SK-N-SH (cell line): ENCODE results near the gene DPAGT1. TPM values are rescaled to one million over a fixed set of nuclear protein-coding genes. Genes with fewer than 3 reads are reported as not detected.
A peak's percentile ranks its signal among the peaks of the same experiment; 100 is the strongest.

ENCODE experiments used
- CTCF ChIA-PET: fragments of 300-600, 350-600 bp; formaldehyde crosslinking; extraction: SDS; loops from one replicate; lab custom pipeline; 2021; lab: Yijun Ruan, JAX
- POLR2A ChIA-PET: fragments of 350-600 bp; sonication (Branson Sonifier 250); formaldehyde crosslinking; extraction: SDS; loops from one replicate; lab custom pipeline; 2020; ENCODE audit warnings: antibody characterized with exemption, inconsistent platforms; lab: Yijun Ruan, JAX
- DNase-seq: peaks from one replicate; pipeline ENCODE4 v3.0.0; 2012
- H2AFZ ChIP-seq: fragments of 200-600 bp; sonication (generic); 2 replicates; pipeline ENCODE4 v1.8.1; 2016; ENCODE audit warnings: antibody characterized with exemption, mild to moderate bottlenecking, low read depth
- H3F3A ChIP-seq: fragments of 200-600 bp; sonication (generic); replicated peaks from 2 replicates; pipeline ENCODE3; 2016; ENCODE audit warnings: antibody characterized with exemption, mild to moderate bottlenecking; ENCODE audit not compliant: insufficient read depth
- H3K27ac ChIP-seq, 2 experiments: fragments of 200-500 bp in 1 of 2; fragments of 200-600 bp in 1 of 2; sonication (Bioruptor generic) in 1 of 2; sonication (generic), shearing (Covaris generic) in 1 of 2; 2 replicates each; pipeline versions ENCODE4 v1.5.1 to v1.6.1; 2014 to 2016; ENCODE audit warnings: low read depth in 2 of 2, inconsistent platforms in 1 of 2, low read length in 1 of 2, mild to moderate bottlenecking in 1 of 2, mixed read lengths in 1 of 2
- H3K27me3 ChIP-seq: fragments of 200-600 bp; sonication (generic), shearing (Covaris generic); 2 replicates; pipeline ENCODE4 v1.6.1; 2016; ENCODE audit warnings: mixed run types; ENCODE audit not compliant: insufficient read depth
- H3K36me3 ChIP-seq, 2 experiments: fragments of 200-500 bp in 1 of 2; fragments of 200-600 bp in 1 of 2; sonication (Bioruptor generic) in 1 of 2; sonication (generic) in 1 of 2; replicated peaks in 1 of 2; 2 replicates each; pipeline versions ENCODE3 to v1.5.1; 2014 to 2016; ENCODE audit warnings: low read length in 1 of 2, mild to moderate bottlenecking in 1 of 2; ENCODE audit not compliant: insufficient read depth in 2 of 2, control insufficient read depth in 1 of 2
- H3K4me1 ChIP-seq, 2 experiments: fragments of 200-500 bp in 1 of 2; fragments of 200-600 bp in 1 of 2; sonication (Bioruptor generic) in 1 of 2; sonication (generic), shearing (Covaris generic) in 1 of 2; 2 replicates each; pipeline versions ENCODE4 v1.5.1 to v1.6.1; 2014 to 2016; ENCODE audit warnings: low read depth in 1 of 2, low read length in 1 of 2, mixed run types in 1 of 2; ENCODE audit not compliant: insufficient read depth in 2 of 2, control insufficient read depth in 1 of 2
- H3K4me2 ChIP-seq: fragments of 200-600 bp; sonication (generic), shearing (Covaris generic); 2 replicates; pipeline ENCODE4 v1.6.1; 2017; ENCODE audit warnings: mixed run types
- H3K4me3 ChIP-seq, 2 experiments: fragments of 200-500 bp in 1 of 2; fragments of 200-600 bp in 1 of 2; sonication (Bioruptor generic) in 1 of 2; sonication (generic), shearing (Covaris generic) in 1 of 2; 2 replicates each; pipeline versions ENCODE4 v1.5.1 to v1.8.1; 2014 to 2016; ENCODE audit warnings: low read depth in 2 of 2, inconsistent platforms in 1 of 2, low read length in 1 of 2, mild to moderate bottlenecking in 1 of 2, mixed read lengths in 1 of 2, moderate library complexity in 1 of 2
- H3K79me2 ChIP-seq: fragments of 200-600 bp; sonication (generic); 2 replicates; pipeline ENCODE4 v1.8.1; 2017; ENCODE audit warnings: mild to moderate bottlenecking; ENCODE audit not compliant: insufficient read depth
- H3K9ac ChIP-seq: fragments of 200-600 bp; sonication (generic); 2 replicates; pipeline ENCODE4 v1.6.1; 2017; ENCODE audit warnings: mixed run types
- H3K9me2 ChIP-seq: fragments of 200-600 bp; sonication (generic); 2 replicates; pipeline ENCODE4 v1.6.1; 2017; ENCODE audit warnings: mixed run types
- H3K9me3 ChIP-seq: fragments of 200-600 bp; sonication (generic); 2 replicates; pipeline ENCODE4 v1.6.1; 2017; ENCODE audit warnings: mixed run types, mild to moderate bottlenecking, moderate library complexity
- H4K20me1 ChIP-seq: fragments of 200-600 bp; sonication (generic); 2 replicates; pipeline ENCODE4 v1.6.1; 2017; ENCODE audit warnings: mild to moderate bottlenecking, mixed run types; ENCODE audit not compliant: insufficient read depth
- CHD2 ChIP-seq: fragments of 150-350 bp; IDR thresholded peaks from 2 replicates; pipeline ENCODE4 v1.6.1; 2018; ENCODE audit warnings: low read length; ENCODE audit not compliant: partially characterized antibody
- ELF1 ChIP-seq: IDR thresholded peaks from 2 replicates; pipeline ENCODE4 v1.4.0; 2012
- EP300 ChIP-seq, 2 experiments: IDR thresholded peaks; 2 replicates each; pipeline versions ENCODE4 v1.4.0 to v1.6.1; 2012; ENCODE audit warnings: borderline replicate concordance in 1 of 2, low read depth in 1 of 2, low read length in 1 of 2
- EZH2phosphoT487 ChIP-seq: fragments of 200-600 bp; sonication (generic); IDR thresholded peaks from 2 replicates; pipeline ENCODE4 v1.6.1; 2017; ENCODE audit warnings: low read depth, mixed run types, mild to moderate bottlenecking, antibody characterized with exemption, moderate library complexity, borderline replicate concordance
- FOSL2 ChIP-seq: IDR thresholded peaks from 2 replicates; pipeline ENCODE4 v1.4.0; 2012; ENCODE audit warnings: low read depth, mild to moderate bottlenecking, moderate library complexity, borderline replicate concordance
- FOXJ3 ChIP-seq: sonication (generic); formaldehyde crosslinking; IDR thresholded peaks from 2 replicates; pipeline ENCODE4 v1.5.1; 2020; ENCODE audit warnings: mild to moderate bottlenecking, missing genetic modification reagents
- FOXM1 ChIP-seq: IDR thresholded peaks from 2 replicates; pipeline ENCODE4 v1.4.0; 2012; ENCODE audit warnings: low read depth, mild to moderate bottlenecking
- GABPA ChIP-seq: IDR thresholded peaks from 2 replicates; pipeline ENCODE4 v1.4.0; 2012; ENCODE audit warnings: low read depth, mild to moderate bottlenecking
- GATA2 ChIP-seq: sonication (generic); formaldehyde crosslinking; IDR thresholded peaks from 2 replicates; pipeline ENCODE4 v1.5.0; 2020; ENCODE audit warnings: mild to moderate bottlenecking, missing genetic modification reagents
- JUND ChIP-seq: IDR thresholded peaks from 2 replicates; pipeline ENCODE4 v1.4.0; 2012
- MEF2A ChIP-seq: IDR thresholded peaks from 2 replicates; pipeline ENCODE4 v1.4.0; 2012; ENCODE audit warnings: low read depth, borderline replicate concordance
- NRF1 ChIP-seq: IDR thresholded peaks from 2 replicates; pipeline ENCODE4 v1.6.1; 2012; ENCODE audit warnings: low read depth, mild to moderate bottlenecking, low read length
- RCOR1 ChIP-seq: fragments of 150-350 bp; IDR thresholded peaks from 2 replicates; pipeline ENCODE4 v1.6.1; 2017; ENCODE audit warnings: antibody characterized with exemption, low read length
- RFX5 ChIP-seq: IDR thresholded peaks from 2 replicates; pipeline ENCODE4 v1.6.1; 2012; ENCODE audit warnings: mild to moderate bottlenecking, improper control_type of control experiment, low read length
- RXRA ChIP-seq: IDR thresholded peaks from 2 replicates; pipeline ENCODE4 v1.4.0; 2012; ENCODE audit warnings: low read depth, mild to moderate bottlenecking, borderline replicate concordance
- SIN3A ChIP-seq: IDR thresholded peaks from 2 replicates; pipeline ENCODE4 v1.6.1; 2012; ENCODE audit warnings: low read depth, mild to moderate bottlenecking, low read length, moderate library complexity, borderline replicate concordance
- SMC3 ChIP-seq: IDR thresholded peaks from 2 replicates; pipeline ENCODE4 v1.6.1; 2012; ENCODE audit warnings: low read depth, low read length, improper control_type of control experiment
- TAF1 ChIP-seq: IDR thresholded peaks from 2 replicates; pipeline ENCODE4 v1.6.1; 2012; ENCODE audit warnings: low read depth, mild to moderate bottlenecking, low read length, moderate library complexity, borderline replicate concordance
- TCF12 ChIP-seq: IDR thresholded peaks from 2 replicates; pipeline ENCODE4 v1.4.0; 2012
- TEAD4 ChIP-seq: IDR thresholded peaks from 2 replicates; pipeline ENCODE4 v1.4.0; 2012; ENCODE audit warnings: mild to moderate bottlenecking, borderline replicate concordance; ENCODE audit not compliant: insufficient read depth
- YY1 ChIP-seq: IDR thresholded peaks from 2 replicates; pipeline ENCODE4 v1.4.0; 2012; ENCODE audit warnings: low read depth, mild to moderate bottlenecking
- WGBS: methylation state at CpG from one replicate; pipeline ENCODE4 v1.1.6; 2017; ENCODE audit warnings: low lambda C conversion rate; 5-methylcytosine and 5-hydroxymethylcytosine counted together
- polyA plus RNA-seq, 3 experiments: library from polyadenylated mRNA; depleted of rRNA; stranded (reverse); fragments of >200 nt; gene quantifications; 2 replicates each; pipeline ENCODE4 v1.2.3, GENCODE V29; 2012
- TF ChIP-seq, protein P1 (sequence below): IDR thresholded peaks from 2 replicates; pipeline ENCODE4 v1.6.1; 2012; ENCODE audit warnings: mild to moderate bottlenecking, low read depth, low read length, moderate library complexity
- TF ChIP-seq, protein P2 (sequence below): IDR thresholded peaks from 2 replicates; pipeline ENCODE4 v1.4.0; 2012; ENCODE audit warnings: low read depth, borderline replicate concordance
- TF ChIP-seq, protein P3 (sequence below): IDR thresholded peaks from 2 replicates; pipeline ENCODE4 v1.4.0; 2012; ENCODE audit warnings: low read depth, borderline replicate concordance
- TF ChIP-seq, protein P4 (sequence below): IDR thresholded peaks from 2 replicates; pipeline ENCODE4 v1.4.0; 2012; ENCODE audit warnings: low read depth
- TF ChIP-seq, protein P5 (sequence below): fragments of 150-350 bp; IDR thresholded peaks from 2 replicates; pipeline ENCODE4 v1.6.1; 2017; ENCODE audit warnings: antibody characterized with exemption, low read length, low read depth, borderline replicate concordance

Gene DPAGT1
- 99.5 and 128 TPM in 2 replicates for polyA plus RNA-seq (2012; rRNA removed)
- 68.0 and 70.3 TPM in 2 replicates for polyA plus RNA-seq (2012; cell fraction: cytosol; rRNA removed)
- 182 and 268 TPM in 2 replicates for polyA plus RNA-seq (2012; cell fraction: nucleus; rRNA removed)

DNA sequence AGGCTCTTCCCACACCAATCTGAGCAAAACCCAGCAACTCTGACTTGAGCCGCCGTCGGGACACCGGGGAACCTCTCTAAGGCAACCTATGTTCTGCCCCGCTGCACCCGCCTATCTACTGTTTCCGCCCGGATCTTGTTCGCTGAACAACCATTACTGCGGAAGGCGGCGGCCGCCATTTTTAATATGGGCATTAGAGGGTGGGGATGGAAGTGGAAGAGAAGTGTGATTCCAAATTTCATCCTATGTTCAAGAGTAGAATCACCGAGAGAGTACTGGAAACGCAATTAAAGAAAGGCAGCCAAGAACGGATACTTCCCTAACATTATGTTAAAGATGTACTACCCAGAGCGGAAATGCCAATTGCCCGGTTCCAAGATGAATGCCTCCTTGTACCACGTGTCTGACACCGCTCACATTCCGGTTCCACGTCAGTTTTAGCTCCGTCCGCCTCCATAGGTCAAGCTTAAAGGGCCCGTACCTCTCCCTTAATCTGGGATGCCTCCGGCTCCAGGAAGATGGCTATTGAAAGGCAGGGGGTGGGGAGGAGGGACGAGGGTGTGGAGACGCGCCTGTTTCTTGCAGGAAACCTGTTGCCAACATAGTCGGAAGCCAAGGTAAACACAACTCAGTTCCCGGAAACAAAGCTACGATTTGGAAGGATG lies at the start of gene DPAGT1:
TSS of gene DPAGT1 (minus strand) at position 95 of the 665 bp plus-strand sequence. CDS start 198 bp downstream, outside the sequence.
- Histone ChIP-seq H3K9me3 (no peaks in the 10 kb centered on the region), H3K9ac (peak within 1 kb of the TSS; percentile 78), H3K36me3 (peaks cover 12 to 19% of the 10 kb centered on the region in 2 experiments), H3K4me1 (peaks cover 13 to 29% of the 10 kb centered on the region in 2 experiments; a peak in 3 of 4 replicates), H3K27ac (peak within 1 kb of the TSS; percentile 93 to 97), H3K27me3 (no peaks in the 10 kb centered on the region), H2AFZ (peak within 1 kb of the TSS; percentile 77), H3K9me2 (no peaks in the 10 kb centered on the region), H3K4me3 (peak within 1 kb of the TSS; percentile 80 to 90), H4K20me1 (no peaks in the 10 kb centered on the region), H3F3A (peaks cover 35% of the 10 kb centered on the region), H3K79me2 (peaks cover 42% of the 10 kb centered on the region), H3K4me2 (peak within 1 kb of the TSS; percentile 98)
- ChIA-PET POLR2A (interaction anchor here (0.7 to 1.6 kb wide), 8 partner anchors 8 to 237 kb away, joined by 3 to 6 read pairs (median 3); partner anchors contain the start of genes HMBS, HYOU1, MCAM and RPS25), CTCF (interaction anchor here (0.6 to 2.0 kb wide), 16 partner anchors 10 to 273 kb away, joined by 3 to 13 read pairs (median 4); partner anchors contain the start of genes ABCG4, CBL and NLRX1)
- DNase-seq = peak; percentile 81
- WGBS = under 1% methylated on average over 25 of the region's 32 CpGs
- TF ChIP-seq JUND (no peak), RCOR1 (no peak; the same call in 1 of the 2 replicates), RXRA (no peak), GATA2 (CRISPR knock-in tag) (0 out of 2 replicates have a peak, but pooled peaks have one; percentile 21), FOSL2 (no peak), CHD2 (no peak), NRF1 (no peak), EZH2phosphoT487 (no peak), FOXM1 (no peak), MEF2A (no peak), ELF1 (peak; percentile 62), TCF12 (no peak), TEAD4 (peak; percentile 41; the same call in 1 of the 2 replicates), SIN3A (peak; percentile 52), YY1 (peak; percentile 99), GABPA (peak; percentile 87), FOXJ3 (CRISPR knock-in tag) (peak; percentile 30; the same call in 1 of the 2 replicates), TAF1 (peak; percentile 76), RFX5 (no peak), EP300 (IDR thresholded peaks at IDR 0.05; ENCODE audit: borderline replicate concordance in 1 of 2, low read depth in 1 of 2, low read length in 1 of 2) (no peak), SMC3 (no peak)
- TF ChIP-seq, protein P1, sequence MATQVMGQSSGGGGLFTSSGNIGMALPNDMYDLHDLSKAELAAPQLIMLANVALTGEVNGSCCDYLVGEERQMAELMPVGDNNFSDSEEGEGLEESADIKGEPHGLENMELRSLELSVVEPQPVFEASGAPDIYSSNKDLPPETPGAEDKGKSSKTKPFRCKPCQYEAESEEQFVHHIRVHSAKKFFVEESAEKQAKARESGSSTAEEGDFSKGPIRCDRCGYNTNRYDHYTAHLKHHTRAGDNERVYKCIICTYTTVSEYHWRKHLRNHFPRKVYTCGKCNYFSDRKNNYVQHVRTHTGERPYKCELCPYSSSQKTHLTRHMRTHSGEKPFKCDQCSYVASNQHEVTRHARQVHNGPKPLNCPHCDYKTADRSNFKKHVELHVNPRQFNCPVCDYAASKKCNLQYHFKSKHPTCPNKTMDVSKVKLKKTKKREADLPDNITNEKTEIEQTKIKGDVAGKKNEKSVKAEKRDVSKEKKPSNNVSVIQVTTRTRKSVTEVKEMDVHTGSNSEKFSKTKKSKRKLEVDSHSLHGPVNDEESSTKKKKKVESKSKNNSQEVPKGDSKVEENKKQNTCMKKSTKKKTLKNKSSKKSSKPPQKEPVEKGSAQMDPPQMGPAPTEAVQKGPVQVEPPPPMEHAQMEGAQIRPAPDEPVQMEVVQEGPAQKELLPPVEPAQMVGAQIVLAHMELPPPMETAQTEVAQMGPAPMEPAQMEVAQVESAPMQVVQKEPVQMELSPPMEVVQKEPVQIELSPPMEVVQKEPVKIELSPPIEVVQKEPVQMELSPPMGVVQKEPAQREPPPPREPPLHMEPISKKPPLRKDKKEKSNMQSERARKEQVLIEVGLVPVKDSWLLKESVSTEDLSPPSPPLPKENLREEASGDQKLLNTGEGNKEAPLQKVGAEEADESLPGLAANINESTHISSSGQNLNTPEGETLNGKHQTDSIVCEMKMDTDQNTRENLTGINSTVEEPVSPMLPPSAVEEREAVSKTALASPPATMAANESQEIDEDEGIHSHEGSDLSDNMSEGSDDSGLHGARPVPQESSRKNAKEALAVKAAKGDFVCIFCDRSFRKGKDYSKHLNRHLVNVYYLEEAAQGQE = 0 out of 2 replicates have a peak, but pooled peaks have one; percentile 23
- TF ChIP-seq, protein P2, sequence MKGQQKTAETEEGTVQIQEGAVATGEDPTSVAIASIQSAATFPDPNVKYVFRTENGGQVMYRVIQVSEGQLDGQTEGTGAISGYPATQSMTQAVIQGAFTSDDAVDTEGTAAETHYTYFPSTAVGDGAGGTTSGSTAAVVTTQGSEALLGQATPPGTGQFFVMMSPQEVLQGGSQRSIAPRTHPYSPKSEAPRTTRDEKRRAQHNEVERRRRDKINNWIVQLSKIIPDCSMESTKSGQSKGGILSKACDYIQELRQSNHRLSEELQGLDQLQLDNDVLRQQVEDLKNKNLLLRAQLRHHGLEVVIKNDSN = peak; percentile 93
- TF ChIP-seq, protein P3, sequence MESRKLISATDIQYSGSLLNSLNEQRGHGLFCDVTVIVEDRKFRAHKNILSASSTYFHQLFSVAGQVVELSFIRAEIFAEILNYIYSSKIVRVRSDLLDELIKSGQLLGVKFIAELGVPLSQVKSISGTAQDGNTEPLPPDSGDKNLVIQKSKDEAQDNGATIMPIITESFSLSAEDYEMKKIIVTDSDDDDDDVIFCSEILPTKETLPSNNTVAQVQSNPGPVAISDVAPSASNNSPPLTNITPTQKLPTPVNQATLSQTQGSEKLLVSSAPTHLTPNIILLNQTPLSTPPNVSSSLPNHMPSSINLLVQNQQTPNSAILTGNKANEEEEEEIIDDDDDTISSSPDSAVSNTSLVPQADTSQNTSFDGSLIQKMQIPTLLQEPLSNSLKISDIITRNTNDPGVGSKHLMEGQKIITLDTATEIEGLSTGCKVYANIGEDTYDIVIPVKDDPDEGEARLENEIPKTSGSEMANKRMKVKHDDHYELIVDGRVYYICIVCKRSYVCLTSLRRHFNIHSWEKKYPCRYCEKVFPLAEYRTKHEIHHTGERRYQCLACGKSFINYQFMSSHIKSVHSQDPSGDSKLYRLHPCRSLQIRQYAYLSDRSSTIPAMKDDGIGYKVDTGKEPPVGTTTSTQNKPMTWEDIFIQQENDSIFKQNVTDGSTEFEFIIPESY = no peak
- TF ChIP-seq, protein P4, sequence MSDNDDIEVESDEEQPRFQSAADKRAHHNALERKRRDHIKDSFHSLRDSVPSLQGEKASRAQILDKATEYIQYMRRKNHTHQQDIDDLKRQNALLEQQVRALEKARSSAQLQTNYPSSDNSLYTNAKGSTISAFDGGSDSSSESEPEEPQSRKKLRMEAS = peak; percentile 100
- TF ChIP-seq, protein P5, sequence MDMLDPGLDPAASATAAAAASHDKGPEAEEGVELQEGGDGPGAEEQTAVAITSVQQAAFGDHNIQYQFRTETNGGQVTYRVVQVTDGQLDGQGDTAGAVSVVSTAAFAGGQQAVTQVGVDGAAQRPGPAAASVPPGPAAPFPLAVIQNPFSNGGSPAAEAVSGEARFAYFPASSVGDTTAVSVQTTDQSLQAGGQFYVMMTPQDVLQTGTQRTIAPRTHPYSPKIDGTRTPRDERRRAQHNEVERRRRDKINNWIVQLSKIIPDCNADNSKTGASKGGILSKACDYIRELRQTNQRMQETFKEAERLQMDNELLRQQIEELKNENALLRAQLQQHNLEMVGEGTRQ = peak; percentile 56
